GM12874 (cell line): ENCODE data around the gene B9D2.

Experiments used
- TF ChIP-seq, protein P1 (sequence below): IDR thresholded peaks from 2 replicates; pipeline ENCODE4 v1.5.1; 2011; ENCODE audit warnings: low read depth, mild to moderate bottlenecking, control low read depth, low read length, moderate library complexity; ENCODE audit not compliant: insufficient read depth

Gene B9D2

GRCh38 chr19:41320185-41320518, 43.8 kb downstream of the B9D2 start:
- TF ChIP-seq, protein P1, sequence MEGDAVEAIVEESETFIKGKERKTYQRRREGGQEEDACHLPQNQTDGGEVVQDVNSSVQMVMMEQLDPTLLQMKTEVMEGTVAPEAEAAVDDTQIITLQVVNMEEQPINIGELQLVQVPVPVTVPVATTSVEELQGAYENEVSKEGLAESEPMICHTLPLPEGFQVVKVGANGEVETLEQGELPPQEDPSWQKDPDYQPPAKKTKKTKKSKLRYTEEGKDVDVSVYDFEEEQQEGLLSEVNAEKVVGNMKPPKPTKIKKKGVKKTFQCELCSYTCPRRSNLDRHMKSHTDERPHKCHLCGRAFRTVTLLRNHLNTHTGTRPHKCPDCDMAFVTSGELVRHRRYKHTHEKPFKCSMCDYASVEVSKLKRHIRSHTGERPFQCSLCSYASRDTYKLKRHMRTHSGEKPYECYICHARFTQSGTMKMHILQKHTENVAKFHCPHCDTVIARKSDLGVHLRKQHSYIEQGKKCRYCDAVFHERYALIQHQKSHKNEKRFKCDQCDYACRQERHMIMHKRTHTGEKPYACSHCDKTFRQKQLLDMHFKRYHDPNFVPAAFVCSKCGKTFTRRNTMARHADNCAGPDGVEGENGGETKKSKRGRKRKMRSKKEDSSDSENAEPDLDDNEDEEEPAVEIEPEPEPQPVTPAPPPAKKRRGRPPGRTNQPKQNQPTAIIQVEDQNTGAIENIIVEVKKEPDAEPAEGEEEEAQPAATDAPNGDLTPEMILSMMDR = no peak

- TF ChIP-seq, protein P1 = no peak
These were observed 44.3 kb downstream of the B9D2 start for GRCh38 chr19:41319500-41320184.

GRCh38 chr19:41318696-41319499, 45.1 kb downstream of the B9D2 start:
- TF ChIP-seq, protein P1 = no peak

GRCh38 chr19:41316306-41316920, 47.5 kb downstream of the B9D2 start:
- TF ChIP-seq, protein P1 = no peak

DNA sequence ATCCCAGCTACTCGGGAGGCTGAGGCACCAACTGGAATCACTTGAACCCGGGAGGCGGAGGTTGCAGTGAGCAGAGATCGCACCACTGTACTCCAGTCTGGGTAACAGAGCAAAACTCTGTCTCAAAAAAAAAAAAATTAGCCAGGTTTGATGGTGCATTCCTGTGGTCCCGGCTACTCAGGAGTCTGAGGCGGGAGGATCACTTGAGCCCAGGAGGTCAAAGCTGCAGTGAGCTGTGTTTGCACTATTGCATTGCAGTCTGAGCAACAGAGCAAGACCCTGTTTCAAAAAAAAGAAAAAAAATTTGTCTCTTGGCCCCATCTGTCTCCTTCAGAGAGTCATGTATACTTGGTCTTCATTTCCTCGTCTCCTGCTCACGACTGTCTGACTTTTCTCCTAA, 52.3 kb downstream of the B9D2 start:
- TF ChIP-seq, protein P1 = no peak

GRCh38 chr19:41311072-41311471, 52.9 kb downstream of the B9D2 start:
- TF ChIP-seq, protein P1 = no peak

DNA sequence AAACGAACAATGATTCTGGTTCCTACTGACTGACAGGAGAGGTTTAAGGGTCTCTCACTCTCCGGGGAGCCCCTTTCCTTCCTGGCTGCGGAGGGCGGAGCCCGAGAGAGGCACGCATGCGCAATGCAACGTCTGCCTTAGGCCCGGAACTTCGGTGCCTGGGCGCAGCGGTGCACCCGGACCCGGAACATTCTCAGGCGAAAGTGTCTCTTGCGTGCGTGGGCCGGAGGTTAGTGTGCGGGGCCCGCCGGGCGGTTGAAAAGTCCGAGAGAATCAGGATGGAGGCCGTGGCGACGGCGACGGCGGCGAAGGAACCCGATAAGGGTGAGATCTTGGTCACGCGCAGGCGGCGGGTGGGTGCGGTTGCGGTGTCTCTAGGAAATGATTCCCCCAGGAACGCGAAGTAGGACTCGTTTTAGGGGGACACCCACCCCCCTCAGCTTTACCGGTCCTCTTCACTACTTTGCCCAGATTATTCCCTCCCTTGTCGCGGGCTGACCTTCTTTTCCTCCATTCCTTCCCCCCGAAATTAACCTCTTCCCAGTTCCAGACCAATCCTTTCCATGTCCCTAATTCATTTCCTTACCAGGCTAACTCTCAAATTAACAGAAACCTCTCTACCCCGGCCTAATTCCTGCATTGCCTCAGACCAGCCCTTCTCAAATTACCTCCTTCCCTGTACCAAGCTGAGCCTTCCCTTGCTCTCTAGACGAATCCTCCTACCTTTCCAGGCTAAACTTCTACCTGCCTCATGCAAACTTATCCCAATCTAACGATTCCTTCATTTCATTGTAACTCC, 53.7 kb downstream of the B9D2 start, which contains the start of gene CCDC97:
TSS of gene CCDC97 (plus strand) at position 140 of the 799 bp plus-strand sequence. CDS start at position 279, 139 bp downstream.
- TF ChIP-seq, protein P1 = no peak
